ENCODE measurements around the gene NARF. TPM values are rescaled to one million over a fixed set of nuclear protein-coding genes. Genes with fewer than 3 reads are reported as not detected.
"Not testable (repeated sequence)": the region's sequence is repeated elsewhere in the genome, so short reads cannot be mapped to it uniquely, and the experiment has no call there.

Gene NARF
- 100 to 1,000 TPM in 3 of 5 donors, 10 to 100 TPM in 2; 91.2 to 122 (median 108) TPM for polyA plus RNA-seq (ENCODE audit: insufficient read depth in 1 of 5, insufficient read length in 5 of 5, low replicate concordance in 1 of 5)
- long read RNA-seq, donor 1, transcript NARF-201 (11 exons, 3,949 nt): major isoform, 5 of 30 reads
- long read RNA-seq, donor 1, partial matches to known transcripts: 21 of 30 reads
- long read RNA-seq, donor 1, other reads (novel, unspliced or antisense): 0 of 30 reads
- long read RNA-seq, donor 2, transcript NARF-201 (11 exons, 3,949 nt): major isoform, 11 of 18 reads
- long read RNA-seq, donor 2, partial matches to known transcripts: 6 of 18 reads
- long read RNA-seq, donor 2, other reads (novel, unspliced or antisense): 0 of 18 reads
- long read RNA-seq, donor 3, partial matches to known transcripts: 5 of 10 reads
- long read RNA-seq, donor 3, other reads (novel, unspliced or antisense): 0 of 10 reads
- long read RNA-seq, donor 4, transcript NARF-201 (11 exons, 3,949 nt): major isoform, 5 of 15 reads
- long read RNA-seq, donor 4, partial matches to known transcripts: 6 of 15 reads
- long read RNA-seq, donor 4, other reads (novel, unspliced or antisense): 0 of 15 reads
- long read RNA-seq, donor 5, transcript NARF-201 (11 exons, 3,949 nt): major isoform, 12 of 38 reads
- long read RNA-seq, donor 5, partial matches to known transcripts: 16 of 38 reads
- long read RNA-seq, donor 5, other reads (novel, unspliced or antisense): 7 of 38 reads
- long read RNA-seq, donor 6, transcript NARF-201 (11 exons, 3,949 nt): major isoform, 10 of 29 reads
- long read RNA-seq, donor 6, transcript NARF-212 (3 exons, 561 nt): minor isoform, 5 of 29 reads
- long read RNA-seq, donor 6, partial matches to known transcripts: 5 of 29 reads
- long read RNA-seq, donor 6, other reads (novel, unspliced or antisense): 5 of 29 reads
- long read RNA-seq, donor 7, partial matches to known transcripts: 0 of 12 reads
- long read RNA-seq, donor 7, other reads (novel, unspliced or antisense): 5 of 12 reads
- long read RNA-seq, donor 8, partial matches to known transcripts: 5 of 9 reads
- long read RNA-seq, donor 8, other reads (novel, unspliced or antisense): 0 of 9 reads

DNA sequence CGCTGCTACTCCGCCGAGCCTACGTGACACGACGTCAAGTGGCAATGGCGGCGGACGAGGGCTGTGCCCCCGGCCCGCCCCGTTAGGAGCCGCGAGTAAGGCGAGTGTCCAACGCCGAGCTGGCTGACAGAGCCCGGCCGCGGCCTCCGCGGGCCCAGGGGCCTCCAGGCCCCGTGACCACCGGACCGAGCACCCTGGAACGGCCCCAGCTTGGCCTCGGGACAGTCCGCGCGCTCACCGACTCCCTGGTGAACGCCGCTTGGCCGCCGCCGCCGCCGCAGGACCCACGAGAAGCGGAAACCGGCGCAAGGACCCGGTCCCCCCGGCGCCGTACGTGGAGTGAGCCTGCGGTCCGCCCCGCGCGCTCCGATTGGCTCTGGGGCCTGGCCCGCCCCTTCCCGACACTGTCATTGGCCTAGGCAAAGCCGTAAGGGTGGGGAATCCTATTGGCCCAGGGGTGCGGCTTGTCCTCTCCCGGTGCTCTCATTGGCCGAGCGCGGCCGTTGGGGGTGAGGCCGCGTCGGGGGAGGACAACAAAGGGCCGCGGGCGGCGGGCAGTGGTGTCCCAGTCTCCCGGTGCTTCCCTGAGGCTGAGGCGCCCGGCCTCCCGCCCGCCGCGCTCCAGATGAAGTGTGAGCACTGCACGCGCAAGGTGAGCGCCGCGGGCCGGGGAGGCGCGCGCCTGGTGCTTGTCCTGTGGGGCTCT, at the start of gene NARF:
NARF (plus strand) TSS at position 563 of the 706 bp plus-strand sequence; CDS start at position 626, 63 bp downstream.
- peak; percentile 97 for DNase-seq

DNA sequence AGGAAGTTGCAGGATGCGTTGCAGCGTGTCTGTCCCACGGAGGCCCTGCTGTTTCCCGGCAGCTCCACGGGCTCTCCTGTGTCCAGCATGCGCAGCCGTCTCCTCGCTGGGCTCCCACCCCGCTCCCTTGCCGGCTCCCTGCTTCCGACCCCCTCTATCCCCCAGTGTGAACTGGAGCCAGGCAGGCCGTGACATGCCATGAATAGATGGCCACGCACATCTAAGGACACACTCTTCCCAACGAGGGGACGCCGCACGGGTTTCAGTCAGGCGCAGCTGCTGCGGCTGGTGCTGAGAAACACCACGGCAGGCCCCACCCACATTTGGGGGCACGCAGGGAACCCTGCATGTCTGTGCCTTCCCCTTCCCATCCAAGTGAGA, 49.6 kb upstream of the NARF start:
- no peak for DNase-seq

DNA sequence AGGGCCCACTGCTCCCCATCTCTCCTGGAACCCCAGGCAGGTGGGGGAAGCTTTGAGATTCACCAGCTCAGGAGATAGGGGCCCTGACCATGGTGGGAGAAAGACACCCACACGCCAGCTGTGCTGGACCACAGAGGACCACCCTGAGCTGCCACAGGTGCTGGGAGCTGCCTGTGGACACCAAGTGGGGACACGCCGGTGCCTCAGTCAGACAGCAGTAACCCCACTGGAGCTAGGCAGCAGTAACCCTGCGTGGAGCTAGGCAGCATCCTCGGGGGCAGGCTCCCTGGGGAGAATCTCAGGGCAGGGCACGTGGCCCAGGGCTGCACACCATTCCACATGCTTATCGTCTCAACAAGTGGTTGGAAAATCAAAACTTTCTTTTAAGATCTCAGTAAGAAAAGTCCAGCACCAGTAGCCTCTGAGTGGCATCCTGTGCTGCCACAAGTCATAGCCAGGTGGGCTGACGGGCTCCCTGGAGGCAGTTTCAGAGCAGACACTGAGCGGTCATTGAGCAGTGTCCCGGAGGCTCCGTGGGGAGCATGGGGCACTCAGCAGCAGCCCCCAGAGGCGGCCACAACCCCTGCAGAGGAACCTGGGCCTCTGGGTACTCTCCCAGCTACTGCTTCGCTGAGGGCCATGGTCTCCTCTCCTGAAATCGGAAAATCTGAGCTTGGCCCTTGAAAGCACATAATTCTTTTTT, 48.4 kb upstream of the NARF start:
- no peak for DNase-seq

DNA sequence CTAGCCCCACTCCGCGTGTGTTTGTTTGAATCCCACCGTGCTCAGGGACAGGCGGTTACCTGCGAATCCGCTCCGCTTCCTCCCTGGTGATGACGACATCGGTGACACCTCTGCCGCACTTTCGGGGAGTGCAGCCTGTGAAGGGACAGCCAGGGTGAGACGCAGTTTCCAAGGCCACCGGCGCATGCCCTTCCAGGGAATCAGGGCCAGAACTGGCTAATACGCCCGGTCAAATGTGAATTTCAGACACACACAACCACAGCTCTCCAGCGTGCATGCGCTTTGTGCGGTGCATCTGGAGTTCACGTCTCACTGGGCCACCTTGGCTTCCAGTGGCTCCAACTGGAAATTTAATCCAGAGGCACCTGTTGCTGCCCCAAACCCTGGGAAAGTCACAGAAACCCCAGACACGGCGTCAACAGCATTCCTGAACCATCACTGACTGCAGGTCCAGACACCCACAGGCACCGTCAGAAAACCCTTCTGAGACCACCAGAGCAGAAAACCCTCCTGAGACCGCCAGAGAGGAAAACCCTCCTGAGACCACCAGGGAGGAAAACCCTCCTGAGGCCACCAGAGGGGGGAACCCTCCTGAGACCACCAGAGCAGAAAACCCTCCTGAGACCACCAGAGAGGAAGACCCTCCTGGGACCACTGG, 47.0 kb upstream of the NARF start:
- DNase-seq: no peak

DNA sequence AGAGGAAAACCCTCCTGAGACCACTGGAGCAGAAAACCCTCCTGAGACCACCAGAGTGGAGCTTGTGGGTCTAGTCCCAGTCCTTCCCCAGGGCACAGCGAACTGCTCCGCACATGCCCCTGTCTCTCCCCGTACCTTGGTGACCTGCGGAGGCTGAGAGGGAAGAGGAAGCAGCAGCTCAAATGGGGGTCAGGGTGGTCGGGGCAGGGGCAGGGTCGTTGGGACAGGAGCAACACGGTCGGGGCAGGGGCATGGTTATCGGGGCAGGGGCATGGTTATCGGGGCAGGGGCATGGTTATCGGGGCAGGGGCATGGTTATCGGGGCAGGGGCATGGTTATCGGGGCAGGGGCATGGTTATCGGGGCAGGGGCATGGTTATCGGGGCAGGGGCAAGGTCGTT, 46.5 kb upstream of the NARF start:
- not testable (repeated sequence) for DNase-seq

DNA sequence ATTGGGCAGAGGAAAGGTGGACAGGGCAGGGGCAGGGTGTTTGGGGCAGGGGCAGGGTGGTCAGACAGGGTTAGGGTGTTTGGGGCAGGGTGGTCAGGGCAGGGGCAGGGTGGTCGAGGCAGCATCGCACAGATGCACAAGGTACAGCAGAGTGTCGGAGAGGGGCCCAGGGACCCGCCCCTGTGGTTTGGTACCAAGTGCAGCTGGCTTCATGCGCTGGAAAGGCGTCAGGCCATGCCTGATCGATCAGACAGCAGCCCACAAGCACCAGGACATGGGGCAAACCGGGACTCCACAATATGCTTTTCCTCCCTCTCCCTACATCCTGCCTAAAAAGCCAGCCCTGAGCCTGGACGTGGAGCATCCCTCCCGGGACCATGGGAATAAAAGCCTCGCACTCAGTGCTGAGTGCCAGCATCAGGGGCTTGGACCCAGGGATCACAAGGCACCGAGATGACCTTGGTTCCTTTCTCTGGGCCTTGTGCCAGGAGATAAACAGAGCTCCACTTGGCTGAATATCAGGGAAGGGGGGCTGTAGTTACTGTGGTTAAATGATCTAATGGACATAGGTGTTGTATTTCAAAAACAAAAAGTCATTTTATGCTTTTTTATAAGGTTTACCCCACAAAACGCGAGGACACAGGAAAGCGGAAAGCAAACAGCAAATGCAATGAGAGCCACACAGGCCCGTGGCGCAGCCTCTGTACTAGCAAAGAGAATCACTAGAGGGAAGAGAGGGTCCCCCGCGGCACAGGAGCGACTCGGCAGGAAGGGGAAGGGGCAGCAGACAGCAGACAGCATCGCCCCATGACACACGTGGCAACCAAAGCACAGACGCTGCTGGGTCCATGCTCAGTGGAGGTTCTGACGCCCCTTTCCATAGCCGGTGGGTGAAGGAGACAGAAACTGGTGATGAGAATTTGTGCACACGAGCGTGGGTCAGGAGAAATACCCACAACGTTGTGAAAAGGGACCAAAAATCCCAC, 45.7 kb upstream of the NARF start:
- DNase-seq: no peak

DNA sequence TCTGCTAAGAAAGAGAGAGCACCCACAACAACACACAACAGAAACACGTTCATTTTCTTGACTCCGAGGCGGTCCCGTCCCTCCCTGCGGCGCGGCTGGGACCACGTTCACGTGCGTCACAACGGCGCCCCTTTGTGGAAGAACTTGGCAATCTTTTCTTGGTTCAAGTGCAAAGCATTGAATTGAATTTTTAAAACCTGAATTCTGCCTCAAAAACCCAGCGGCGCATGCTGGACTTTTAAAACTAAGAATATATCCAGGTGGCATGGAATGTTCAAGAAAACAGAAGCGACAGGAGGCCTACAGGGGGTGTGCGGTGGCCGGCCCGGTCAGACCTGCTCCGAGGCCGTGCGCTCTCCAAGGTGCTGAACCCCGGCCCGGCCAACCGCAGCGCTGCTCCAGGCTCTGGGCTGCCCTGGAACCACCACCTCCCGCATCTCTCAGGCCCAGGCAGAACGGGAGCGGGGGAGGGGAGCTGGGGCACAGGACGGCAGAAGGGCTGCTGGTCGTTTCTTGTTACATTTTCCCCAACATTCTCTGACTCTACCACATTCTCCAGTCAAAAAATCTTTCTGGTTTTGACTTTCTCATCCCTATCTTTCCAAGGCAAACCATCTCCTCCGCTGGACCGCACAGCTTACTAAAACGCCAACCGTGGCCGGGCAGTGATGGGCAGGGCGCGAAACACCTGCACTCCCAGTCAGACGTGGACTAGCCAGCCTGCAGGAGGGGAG, 43.8 kb upstream of the NARF start:
- DNase-seq: peak; percentile 59 to 62

DNA sequence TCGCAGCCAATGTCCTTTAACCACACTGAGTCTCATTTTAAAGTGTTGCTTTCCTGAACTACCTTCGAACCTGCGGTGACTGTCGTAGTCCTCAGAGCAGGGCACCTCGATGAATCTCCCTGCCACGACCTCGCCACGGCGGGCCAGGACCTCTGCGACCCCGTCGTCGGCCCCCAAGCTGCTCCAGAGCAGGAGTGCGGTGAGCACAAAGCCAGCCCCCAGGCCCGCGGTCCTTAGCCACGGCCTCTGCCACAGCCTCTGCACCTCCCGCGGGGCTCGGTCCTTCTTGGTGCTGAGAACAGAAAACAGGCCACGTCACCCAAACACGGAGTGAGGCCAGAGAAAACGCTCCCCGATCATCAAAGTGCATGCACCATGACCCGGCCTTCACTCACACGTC, 43.2 kb upstream of the NARF start:
- no peak for DNase-seq

DNA sequence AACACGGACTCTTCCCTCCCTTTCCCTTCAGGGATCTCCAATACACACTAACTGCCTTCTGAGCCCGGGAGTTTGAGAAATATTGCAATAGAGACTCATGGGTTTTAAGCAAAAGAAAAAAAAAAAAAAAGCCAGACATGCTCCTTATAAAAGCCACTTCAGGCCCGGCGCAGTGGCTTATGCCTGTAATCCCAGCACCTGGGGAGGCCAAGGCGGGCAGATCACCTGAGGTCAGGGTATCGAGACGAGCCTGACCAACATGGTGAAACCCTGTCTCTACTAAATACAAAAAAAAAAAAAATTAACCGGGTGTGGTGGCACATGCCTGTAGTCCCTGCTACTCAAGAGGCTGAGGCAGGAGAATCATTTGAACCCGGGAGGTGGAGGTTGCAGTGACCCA, 42.8 kb upstream of the NARF start:
- no peak for DNase-seq

DNA sequence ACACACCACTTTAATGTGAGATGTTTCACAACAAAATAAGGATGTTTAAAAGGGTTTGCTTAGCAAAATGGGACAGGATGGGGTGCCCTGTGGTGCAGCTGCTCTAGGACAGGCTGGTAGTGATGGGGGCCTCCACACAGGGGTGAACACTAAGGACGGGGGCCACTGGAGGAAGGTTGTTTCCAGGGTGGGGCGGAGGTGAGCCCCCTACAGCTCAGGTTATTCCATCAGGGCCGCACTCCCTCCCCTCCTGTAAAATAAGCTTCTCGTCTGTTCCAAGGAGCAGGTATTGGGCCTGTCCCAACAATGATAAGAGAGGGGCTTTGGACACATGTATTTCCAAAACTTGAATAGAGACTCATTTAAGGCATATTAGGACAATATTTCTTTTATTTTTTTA, 42.3 kb upstream of the NARF start:
- no peak for DNase-seq

DNA sequence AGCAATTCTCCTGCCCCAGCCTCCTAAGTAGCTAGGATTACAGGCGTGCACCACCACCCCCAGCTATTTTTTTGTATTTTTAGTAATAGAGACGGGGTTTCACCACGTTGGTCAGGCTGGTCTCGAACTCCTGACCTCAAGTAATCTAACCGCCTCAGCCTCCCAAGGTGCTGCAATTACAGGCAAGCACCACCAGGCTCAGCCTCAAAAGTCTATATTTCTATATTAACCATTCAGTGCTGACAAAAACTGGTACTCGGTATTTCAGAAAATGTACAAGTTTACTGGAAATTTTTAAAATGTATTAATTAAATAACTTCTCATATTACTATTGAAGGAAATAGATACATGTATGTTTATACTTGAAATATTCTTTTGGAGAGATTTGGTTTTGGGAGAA, 41.8 kb upstream of the NARF start:
- no peak for DNase-seq

DNA sequence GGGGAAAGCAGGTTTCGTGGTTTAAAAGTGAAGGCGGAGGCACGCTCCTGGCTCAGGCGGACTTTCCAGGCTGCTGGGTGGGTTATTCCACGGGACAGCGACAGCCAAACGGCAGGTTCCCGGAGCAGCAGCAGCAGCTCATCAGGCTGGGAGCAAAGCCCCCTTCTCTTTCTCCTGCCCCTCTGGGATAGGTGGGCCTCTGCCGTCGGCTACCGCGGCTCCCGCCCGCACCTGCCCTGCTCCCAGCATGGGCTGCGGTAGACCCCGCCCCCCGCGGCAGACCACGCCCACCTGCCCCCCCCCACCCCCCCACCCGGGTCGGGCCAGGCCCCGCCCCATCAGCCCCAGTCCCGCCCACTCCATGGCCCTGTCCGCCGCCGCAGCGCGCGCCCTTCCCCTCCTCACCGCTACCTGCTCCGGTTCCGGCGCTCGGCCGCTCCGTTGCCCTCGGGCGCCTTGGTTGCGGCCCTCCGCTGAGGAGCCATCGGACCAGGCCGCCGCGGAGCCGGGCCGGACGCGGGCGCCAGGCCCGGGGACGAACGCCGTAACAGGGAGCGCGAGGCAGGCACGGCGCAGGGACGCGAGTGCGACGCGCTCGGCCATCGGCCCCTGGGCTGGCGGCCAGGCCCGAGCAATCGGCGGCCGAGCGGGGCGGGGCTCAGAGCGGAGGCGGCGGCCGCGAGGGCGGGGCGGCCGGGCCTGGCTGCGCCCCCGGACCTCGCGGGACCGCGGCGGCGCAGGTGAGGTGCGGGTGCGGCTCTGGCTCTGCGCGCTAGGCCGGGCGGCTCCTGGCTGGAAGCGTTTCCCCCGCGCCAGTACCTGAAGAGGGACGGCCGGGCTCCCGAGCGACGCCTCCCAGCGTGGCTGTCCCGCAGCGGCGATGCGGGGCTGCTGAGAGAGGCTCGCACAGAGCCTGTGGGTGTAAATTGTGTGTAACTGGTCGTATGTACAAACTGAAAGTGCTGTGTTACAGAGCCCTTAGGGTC, 40.2 kb upstream of the NARF start, which contains the start of the genes HEXD and OGFOD3:
HEXD (plus strand) TSS at position 347 of the 986 bp plus-strand sequence. CDS start 1,453 bp downstream, outside the sequence.
OGFOD3 (minus strand) TSS at position 586 of the 986 bp plus-strand sequence; CDS start at position 485, 101 bp downstream.
- peak; percentile 86 to 89 for DNase-seq

DNA sequence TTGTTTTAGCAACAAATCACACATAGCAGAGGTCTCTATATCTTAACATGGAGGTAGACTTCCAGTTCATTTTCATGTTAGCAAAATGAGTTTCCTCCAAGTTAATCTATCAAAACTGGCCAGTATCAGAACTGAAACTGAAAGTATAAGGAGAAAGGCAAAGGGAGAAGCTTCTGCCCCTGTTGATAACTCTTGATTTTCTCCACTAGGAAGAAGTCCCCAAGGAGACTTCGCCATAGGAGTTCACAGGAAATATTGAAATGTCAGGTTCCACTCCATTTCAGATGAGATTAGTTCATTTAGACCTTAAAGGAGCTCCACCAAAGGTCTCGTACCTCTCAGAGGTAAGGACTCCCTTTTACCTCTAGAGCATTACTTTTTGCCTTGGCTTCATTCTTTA, 39.0 kb upstream of the NARF start:
- no peak for DNase-seq

DNA sequence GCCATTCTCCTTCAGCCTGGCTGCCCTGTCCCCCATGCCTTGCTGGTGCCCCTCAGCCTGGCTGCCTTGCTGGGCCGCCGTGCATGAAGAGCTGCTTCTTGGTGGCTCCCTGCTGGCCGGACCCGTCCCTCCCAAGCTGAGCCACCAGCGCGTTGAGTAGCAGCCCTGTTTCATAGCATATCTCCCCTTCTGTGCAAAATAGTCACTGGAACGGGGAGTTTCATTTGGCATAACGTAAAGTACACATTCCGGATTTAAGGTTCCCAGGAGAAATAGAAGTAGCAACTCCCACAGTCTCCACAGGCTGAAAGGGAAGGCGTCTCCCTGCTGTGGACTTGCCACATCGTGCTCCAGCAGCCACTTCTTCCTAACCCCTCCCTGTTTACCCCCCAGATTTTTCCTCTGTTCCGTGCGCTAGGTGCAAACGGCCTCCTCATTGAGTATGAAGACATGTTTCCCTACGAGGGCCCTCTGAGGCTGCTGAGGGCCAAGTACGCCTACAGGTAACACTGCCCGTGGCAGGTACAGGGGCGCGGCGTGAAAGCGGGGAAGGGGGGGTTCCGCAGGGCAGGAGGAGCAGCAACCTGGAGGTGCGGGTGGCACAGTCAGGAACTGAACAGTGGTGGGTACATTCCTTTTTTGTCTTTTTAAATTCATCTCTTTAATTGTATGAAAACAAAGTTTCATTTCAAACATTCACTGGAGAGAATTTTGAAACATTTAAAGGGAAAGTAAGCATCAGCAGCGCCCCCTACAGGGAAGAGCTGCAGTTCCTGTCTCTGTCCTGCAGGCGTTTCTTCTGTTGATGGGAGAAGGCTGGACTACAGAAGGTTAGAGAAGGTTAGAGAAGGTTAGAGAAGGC, 34.3 kb upstream of the NARF start:
- no peak for DNase-seq

DNA sequence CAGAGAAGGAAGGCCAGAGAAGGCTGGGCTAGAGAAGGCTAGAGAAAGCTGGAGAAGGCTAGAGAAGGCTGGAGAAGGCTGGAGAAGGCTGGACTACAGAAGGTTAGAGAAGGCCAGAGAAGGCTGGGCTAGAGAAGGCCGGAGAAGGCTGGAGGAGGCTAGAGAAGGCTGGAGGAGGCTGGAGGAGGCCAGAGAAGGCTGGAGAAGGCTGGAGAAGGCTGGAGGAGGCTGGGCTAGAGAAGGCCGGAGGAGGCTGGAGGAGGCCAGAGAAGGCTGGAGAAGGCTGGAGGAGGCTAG, 33.7 kb upstream of the NARF start:
- DNase-seq: no peak

DNA sequence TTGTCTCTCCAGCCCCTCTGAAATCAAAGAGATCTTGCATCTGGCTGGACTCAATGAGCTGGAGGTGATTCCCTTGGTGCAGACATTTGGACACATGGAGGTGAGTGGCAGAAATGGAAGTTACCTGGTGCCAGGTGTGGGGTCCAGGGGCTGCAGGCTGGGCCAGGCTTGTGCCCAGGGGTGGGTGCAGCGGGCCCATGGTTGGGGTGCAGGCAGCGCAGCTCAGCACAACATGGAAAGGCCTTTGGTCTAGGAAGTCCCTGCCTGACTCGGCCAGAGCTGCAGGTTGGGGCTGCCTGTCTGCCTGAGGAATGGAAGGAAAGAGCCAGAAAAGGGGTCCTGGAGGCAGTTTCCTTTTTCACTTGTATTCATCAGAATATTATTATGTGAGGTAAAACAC, 30.0 kb upstream of the NARF start:
- no peak for DNase-seq

Measured in right lung (tissue), 10 donors.